Measurements from ENCODE around the gene GPBAR1.

- TF ChIP-seq CTCF (IDR thresholded peaks at IDR 0.05) (no peak), POLR2A (IDR thresholded peaks at IDR 0.05) (no peak)
Observed at GRCh38 chr2:218266316-218266979, 5.6 kb downstream of the GPBAR1 start.
